ENCODE results near the gene ALKBH4.
"Not testable (repeated sequence)": the region's sequence is repeated elsewhere in the genome, so short reads cannot be mapped to it uniquely, and the experiment has no call there.

Gene ALKBH4

DNA sequence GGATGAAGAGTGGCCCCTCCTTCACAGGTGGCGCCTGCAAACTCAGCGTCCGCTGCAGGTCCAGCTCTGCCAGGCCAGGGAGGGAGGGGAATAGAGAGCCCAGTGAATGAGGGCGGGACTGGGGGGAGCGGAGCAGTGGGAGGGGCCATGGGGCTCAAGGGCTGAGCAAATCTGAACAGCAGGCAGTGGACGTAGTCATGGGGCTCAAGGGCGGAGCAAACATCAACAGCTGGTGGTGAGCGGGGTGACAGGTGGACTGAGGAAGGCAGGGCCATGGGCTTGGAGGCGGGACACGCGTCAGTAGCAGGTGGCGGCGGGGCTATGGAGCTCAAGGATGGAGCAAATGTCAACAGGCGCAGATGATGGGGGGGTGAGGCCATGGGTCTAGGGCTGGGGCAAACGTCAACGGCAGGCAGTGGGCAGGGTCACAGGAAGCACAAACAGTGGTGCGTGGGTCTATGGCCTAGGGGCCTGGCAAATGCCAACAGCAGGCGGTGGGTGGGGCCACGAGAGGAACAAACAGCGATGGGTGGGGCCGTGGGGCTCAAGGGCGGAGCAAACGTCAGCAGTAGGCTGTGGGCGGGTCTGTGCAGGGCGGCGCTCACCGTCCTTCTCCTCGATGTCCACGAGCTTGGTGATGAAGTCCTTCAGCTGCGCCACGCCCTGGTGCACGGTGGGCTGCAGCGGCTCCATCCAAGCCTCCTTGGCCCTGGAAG, 28.7 kb upstream of the ALKBH4 start:
- not testable (repeated sequence) for H3K36me3 ChIP-seq; H3K9me3 ChIP-seq; H3K4me3 ChIP-seq (ENCODE audit: low read depth, low read length); H3K27me3 ChIP-seq; DNase-seq; H3K4me1 ChIP-seq

DNA sequence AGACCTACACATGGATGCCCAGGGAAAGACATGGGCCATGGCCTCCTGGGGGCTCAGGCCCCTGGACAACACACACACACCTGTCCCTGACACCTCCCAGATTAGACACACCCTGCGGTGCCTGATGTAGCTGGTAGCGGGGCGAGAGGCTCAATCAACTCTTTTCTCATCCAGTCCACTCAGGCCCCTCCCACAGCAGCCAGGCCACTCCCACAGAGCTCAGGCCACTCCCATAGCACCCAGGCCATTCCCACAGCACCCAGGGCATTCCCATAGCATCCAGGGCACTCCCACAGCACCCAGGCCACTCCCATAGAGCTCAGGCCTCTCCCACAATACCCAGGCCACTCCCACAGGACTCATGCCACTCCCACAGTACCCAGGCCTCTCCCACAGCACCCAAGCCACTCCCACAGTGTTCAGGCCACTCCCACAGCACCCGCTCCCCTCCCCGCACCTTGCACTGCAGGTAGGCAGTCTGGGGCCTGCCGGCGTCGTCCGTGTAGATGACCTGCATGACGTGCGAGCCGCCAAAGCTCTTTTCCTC, 25.9 kb upstream of the ALKBH4 start:
- H3K4me3 ChIP-seq (ENCODE audit: low read depth, low read length); H3K27me3 ChIP-seq; H3K4me1 ChIP-seq; H3K9me3 ChIP-seq; H3K36me3 ChIP-seq: not testable (repeated sequence)
- peak; percentile 84 for DNase-seq

- DNase-seq; H3K9me3 ChIP-seq; H3K27me3 ChIP-seq; H3K4me1 ChIP-seq; H3K36me3 ChIP-seq; H3K4me3 ChIP-seq (ENCODE audit: low read depth, low read length): not testable (repeated sequence)
Measured at GRCh38 chr7:102484317-102484716, 19.7 kb upstream of the ALKBH4 start.

GRCh38 chr7:102481962-102482361, 17.3 kb upstream of the ALKBH4 start:
- DNase-seq; H3K4me3 ChIP-seq (ENCODE audit: low read depth, low read length); H3K36me3 ChIP-seq: not testable (repeated sequence)

DNA sequence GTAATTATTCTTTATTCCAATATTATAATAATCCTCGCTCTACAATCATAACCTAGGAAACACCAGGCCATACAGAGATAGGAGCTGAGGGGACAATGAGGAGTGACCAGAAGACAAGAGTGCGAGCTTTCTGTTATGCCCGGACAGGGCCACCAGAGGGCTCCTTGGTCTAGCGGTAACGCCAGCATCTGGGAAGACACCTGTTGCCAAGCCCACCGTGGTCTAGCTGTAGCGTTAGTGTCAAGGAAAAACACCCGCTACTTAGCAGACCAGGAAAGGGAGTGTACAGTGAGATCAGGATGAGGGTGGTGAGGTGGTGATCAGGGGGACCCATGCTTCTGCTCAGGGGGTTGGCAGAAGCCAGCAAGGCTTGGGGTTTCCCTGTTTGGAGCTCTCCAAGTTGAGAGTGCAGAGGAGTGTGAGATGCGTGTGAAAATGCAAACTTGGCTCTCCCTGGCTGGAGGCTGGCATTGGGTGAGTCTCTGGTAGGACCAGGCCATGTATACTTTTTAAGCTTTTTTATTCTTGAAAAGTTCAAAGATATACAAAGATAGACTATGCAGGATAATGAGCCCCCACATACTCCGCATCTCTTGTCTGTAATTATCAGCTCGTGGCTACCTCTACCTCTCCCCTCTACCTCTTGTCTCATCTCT, 15.4 kb upstream of the ALKBH4 start:
- H3K27me3 ChIP-seq; H3K36me3 ChIP-seq; H3K4me3 ChIP-seq (ENCODE audit: low read depth, low read length); H3K9me3 ChIP-seq; H3K4me1 ChIP-seq: not testable (repeated sequence)
- peak; percentile 72 for DNase-seq
- TF ChIP-seq CTCF (IDR thresholded peaks at IDR 0.05; ENCODE audit: low read depth, low read length), result peak; percentile 41

More at GRCh38 chr7:102481962-102482361, 17.3 kb upstream of the ALKBH4 start:
- not testable (repeated sequence) for H3K9me3 ChIP-seq, H3K27me3 ChIP-seq, H3K4me1 ChIP-seq

GRCh38 chr7:102479209-102479584, 14.5 kb upstream of the ALKBH4 start:
- DNase-seq; H3K4me3 ChIP-seq (ENCODE audit: low read depth, low read length); H3K4me1 ChIP-seq; H3K9me3 ChIP-seq; H3K27me3 ChIP-seq; H3K36me3 ChIP-seq: not testable (repeated sequence)

DNA sequence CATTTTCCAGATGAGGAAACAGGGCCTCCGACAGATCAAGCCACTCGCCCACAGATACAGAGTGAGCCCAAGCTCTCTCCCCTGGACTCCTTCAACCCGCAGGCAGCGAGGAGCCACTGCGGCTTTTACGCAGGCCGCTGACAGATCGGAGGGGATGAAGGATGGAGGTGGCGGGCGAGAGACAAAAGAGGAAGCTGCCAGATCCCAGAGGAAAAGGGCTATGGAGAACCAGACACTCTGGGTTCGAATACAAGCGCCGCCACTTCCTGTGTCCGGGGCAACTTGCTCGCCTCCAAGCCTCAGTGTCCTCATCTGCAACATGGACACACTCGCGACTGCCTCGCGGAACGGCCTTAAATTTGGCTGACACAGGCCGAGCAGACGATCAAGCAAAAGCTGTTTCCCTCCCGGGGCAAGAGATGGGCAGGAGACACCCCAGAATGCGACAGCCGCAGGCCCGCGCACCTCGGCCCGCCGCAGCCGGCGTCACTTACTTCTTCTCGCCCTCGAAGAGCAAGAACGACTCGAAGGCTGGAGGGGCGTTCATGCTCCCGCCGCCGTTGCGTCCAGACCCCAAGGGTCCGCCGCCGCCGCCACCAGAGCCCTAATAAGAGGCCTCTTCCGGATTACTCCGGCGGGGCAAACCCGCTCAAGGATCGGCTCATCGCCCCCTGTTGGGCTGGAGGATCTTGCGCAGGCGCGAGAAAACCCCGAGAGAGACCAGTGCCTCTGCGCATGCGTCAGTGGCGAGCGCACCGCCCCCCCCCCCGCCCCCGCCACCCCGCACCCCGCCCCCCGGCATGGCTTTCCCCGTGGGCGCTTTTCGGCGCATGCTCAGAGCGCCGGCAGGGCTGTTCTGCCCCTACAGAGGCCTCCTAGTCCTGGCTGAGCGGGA, 13.9 kb upstream of the ALKBH4 start, which contains the start of gene POLR2J:
TSS of gene POLR2J (minus strand) at position 609 of the 895 bp plus-strand sequence. CDS start at position 547, 62 bp downstream.
- peak; percentile 25 for TF ChIP-seq CTCF (IDR thresholded peaks at IDR 0.05; ENCODE audit: low read depth, low read length)
- H3K9me3 ChIP-seq, H3K4me1 ChIP-seq, H3K36me3 ChIP-seq, H3K27me3 ChIP-seq: not testable (repeated sequence)
- peak within 1 kb of the TSS; percentile 46 for H3K4me3 ChIP-seq (ENCODE audit: low read depth, low read length)
- peak; percentile 85 for DNase-seq

GRCh38 chr7:102474736-102475435, 10.2 kb upstream of the ALKBH4 start:
- DNase-seq; H3K9me3 ChIP-seq; H3K4me1 ChIP-seq; H3K27me3 ChIP-seq; H3K4me3 ChIP-seq (ENCODE audit: low read depth, low read length): not testable (repeated sequence)
- peaks cover 28% of the 10 kb centered on the region for H3K36me3 ChIP-seq

- H3K9me3 ChIP-seq; H3K27me3 ChIP-seq; H3K4me1 ChIP-seq; H3K4me3 ChIP-seq (ENCODE audit: low read depth, low read length): not testable (repeated sequence)
- H3K36me3 ChIP-seq, result peaks cover 31% of the 10 kb centered on the region
- peak; percentile 8 for DNase-seq
Measured at GRCh38 chr7:102474116-102474515, 9.5 kb upstream of the ALKBH4 start.
